Measurements from ENCODE around the gene AMZ1.

Gene AMZ1

GRCh38 chr7:2687881-2688318, at the start of gene AMZ1:
TSS of gene AMZ1 (plus strand) at chr7:2688202. CDS start at chr7:2700452, 12,250 bp downstream.
- DNase-seq, result no peak

- DNase-seq, result no peak
These were observed 49.6 kb upstream of the AMZ1 start for GRCh38 chr7:2638224-2638991.

- no peak for DNase-seq
These were observed 48.8 kb upstream of the AMZ1 start for GRCh38 chr7:2639181-2639681.

- no peak for DNase-seq
These were observed 48.1 kb upstream of the AMZ1 start for GRCh38 chr7:2639695-2640481.

- DNase-seq, result no peak
These were observed 47.5 kb upstream of the AMZ1 start for GRCh38 chr7:2640482-2640830.

- DNase-seq, result no peak
These were observed 47.1 kb upstream of the AMZ1 start for GRCh38 chr7:2640846-2641316.

- DNase-seq, result no peak
These were observed 46.3 kb upstream of the AMZ1 start for GRCh38 chr7:2641406-2642393.

- DNase-seq, result no peak
These were observed 44.4 kb upstream of the AMZ1 start for GRCh38 chr7:2643386-2644219.

GRCh38 chr7:2644220-2644561, 43.8 kb upstream of the AMZ1 start:
- DNase-seq, result no peak

- DNase-seq, result no peak
These were observed 43.3 kb upstream of the AMZ1 start for GRCh38 chr7:2644562-2645273.

- DNase-seq, result no peak
These were observed 42.6 kb upstream of the AMZ1 start for GRCh38 chr7:2645274-2645868.

- no peak for DNase-seq
These were observed 41.7 kb upstream of the AMZ1 start for GRCh38 chr7:2646336-2646679.

GRCh38 chr7:2646680-2647571, 41.1 kb upstream of the AMZ1 start:
- DNase-seq, result no peak

GRCh38 chr7:2647594-2648172, 40.3 kb upstream of the AMZ1 start:
- DNase-seq, result no peak

GRCh38 chr7:2649139-2649838, 38.7 kb upstream of the AMZ1 start:
- no peak for DNase-seq

GRCh38 chr7:2649991-2650390, 38.0 kb upstream of the AMZ1 start:
- DNase-seq, result no peak

GRCh38 chr7:2650451-2650850, 37.6 kb upstream of the AMZ1 start:
- DNase-seq, result no peak

- DNase-seq, result no peak
These were observed 36.7 kb upstream of the AMZ1 start for GRCh38 chr7:2651336-2651735.
